CD4-positive, alpha-beta memory T cell (primary cell): ENCODE measurements around the gene MTUS2. TPM values are rescaled to one million over a fixed set of nuclear protein-coding genes. Genes with fewer than 3 reads are reported as not detected.
A peak's percentile ranks its signal among the peaks of the same experiment; 100 is the strongest.

Source experiments
- CTCF ChIA-PET: fragments of 350-600 bp; sonication (Branson Sonifier 250); formaldehyde crosslinking; loops from one replicate; lab custom pipeline; 2021; ENCODE audit warnings: inconsistent platforms; ENCODE audit not compliant: partially characterized antibody; lab: Charles Lee
- POLR2A ChIA-PET: fragments of 350-600 bp; sonication (Branson Sonifier 250); formaldehyde crosslinking; loops from one replicate; lab custom pipeline; 2021; ENCODE audit not compliant: partially characterized antibody; lab: Charles Lee
- DNase-seq, 5 donors: peaks; one replicate each; pipeline versions ENCODE4 v3.0.0 to v3.0.0-alpha.2; 2020 to 2022; ENCODE audit warnings: mixed read lengths in 1 of 5
- H3K27ac ChIP-seq: one replicate; pipeline ENCODE4 v1.7.0; 2013; ENCODE audit warnings: low read depth, low read length
- H3K27me3 ChIP-seq: 2 replicates; pipeline ENCODE4 v1.7.0; 2013; ENCODE audit warnings: mild to moderate bottlenecking, low read length, moderate library complexity; ENCODE audit not compliant: insufficient read depth
- H3K36me3 ChIP-seq: 2 replicates; pipeline ENCODE4 v1.7.0; 2013; ENCODE audit warnings: mild to moderate bottlenecking, low read length, moderate library complexity; ENCODE audit not compliant: insufficient read depth
- H3K4me1 ChIP-seq: 2 replicates; pipeline ENCODE4 v1.7.0; 2013; ENCODE audit warnings: mild to moderate bottlenecking, low read length, moderate library complexity; ENCODE audit not compliant: insufficient read depth
- H3K4me3 ChIP-seq, 2 donors: one replicate each; pipeline ENCODE4 v1.7.0; 2013; ENCODE audit warnings: low read length in 2 of 2, mild to moderate bottlenecking in 1 of 2
- H3K9me3 ChIP-seq, 2 donors: one replicate each; pipeline ENCODE4 v1.7.0; 2013; ENCODE audit warnings: low read length in 2 of 2, control low read depth in 1 of 2; ENCODE audit not compliant: control insufficient read depth in 1 of 2
- H3K27ac Mint-ChIP-seq, 7 donors: one replicate each; pipeline ENCODE4 v1.8.0; 2020 to 2021; ENCODE audit warnings: mixed read lengths in 7 of 7, mild to moderate bottlenecking in 6 of 7, inconsistent platforms in 3 of 7, moderate library complexity in 3 of 7
- H3K27me3 Mint-ChIP-seq, 2 donors: one replicate each; pipeline ENCODE4 v1.8.0; 2020 to 2021; ENCODE audit warnings: mixed read lengths in 2 of 2
- H3K36me3 Mint-ChIP-seq, 2 donors: one replicate each; pipeline ENCODE4 v1.8.0; 2020 to 2021; ENCODE audit warnings: mixed read lengths in 2 of 2, inconsistent platforms in 1 of 2, mild to moderate bottlenecking in 1 of 2
- H3K4me1 Mint-ChIP-seq, 4 donors: one replicate each; pipeline ENCODE4 v1.8.0; 2020 to 2021; ENCODE audit warnings: mixed read lengths in 4 of 4, mild to moderate bottlenecking in 1 of 4
- H3K4me3 Mint-ChIP-seq, 8 donors: one replicate each; pipeline ENCODE4 v1.8.0; 2020 to 2021; ENCODE audit warnings: mixed read lengths in 8 of 8, mild to moderate bottlenecking in 7 of 8, moderate library complexity in 6 of 8, inconsistent platforms in 3 of 8
- H3K9me3 Mint-ChIP-seq, 8 donors: one replicate each; pipeline ENCODE4 v1.8.0; 2020 to 2021; ENCODE audit warnings: mixed read lengths in 8 of 8, mild to moderate bottlenecking in 5 of 8, inconsistent platforms in 3 of 8, moderate library complexity in 1 of 8
- intact Hi-C: fragments of 100-400 bp; cut with micrococcal nuclease; formaldehyde crosslinking; loops from one replicate; pipeline ENCODE4 v1.15.1; 2023
- polyA plus RNA-seq, 2 donors: library from polyadenylated mRNA; unstranded; fragments of 300-500 nt; fragmentation: Illumina TruSeq; gene quantifications; one replicate each; pipeline ENCODE4 v1.2.3, GENCODE V29; 2021
- total RNA-seq, 2 experiments: library from RNA; stranded (reverse); gene quantifications; one replicate each; pipeline ENCODE4 v1.2.3, GENCODE V29; 2021

The MTUS2 gene
- total and polyA plus RNA-seq, 4 experiments from 2014 or later = 0.12 to 1.1 (median 0.60) TPM

DNA sequence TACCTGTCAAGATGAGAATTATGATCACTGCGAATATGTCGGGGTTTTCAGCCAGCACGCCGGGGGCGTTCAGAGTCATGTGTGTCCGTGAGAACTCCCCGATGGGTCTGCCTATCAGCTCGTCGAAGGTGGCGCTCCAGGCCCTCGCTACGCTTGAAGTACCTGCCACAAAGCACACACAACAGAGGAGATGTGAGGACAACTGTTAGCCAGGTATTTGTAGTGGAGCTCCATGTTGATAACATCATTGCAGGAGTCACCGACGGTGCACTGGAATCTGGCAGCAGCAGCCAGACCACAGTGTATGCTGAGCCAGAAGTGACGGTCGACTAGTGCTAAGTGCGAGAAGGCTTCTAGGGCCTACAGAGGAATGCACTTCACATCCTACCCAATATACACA lies 712.7 kb downstream of the MTUS2 start:
- H3K36me3 ChIP-seq = peaks cover 36% of the 10 kb centered on the region
- Mint-ChIP-seq H3K27ac (peak overlapping the region in 1 of 7 donors; percentile 35), H3K36me3 (peaks cover 35 to 62% of the 10 kb centered on the region in 2 donors), H3K4me3 (no peak overlapping the region), H3K4me1 (peaks cover under 1 to 4% (median 2%) of the 10 kb centered on the region in 4 donors), H3K9me3 (no peaks in the 10 kb centered on the region), H3K27me3 (no peaks in the 10 kb centered on the region)
- no peaks in the 10 kb centered on the region for H3K4me1 ChIP-seq
- no peaks in the 10 kb centered on the region for H3K9me3 ChIP-seq
- H3K27ac ChIP-seq = no peak overlapping the region
- intact Hi-C loops = no loop called here
- H3K27me3 ChIP-seq = no peaks in the 10 kb centered on the region
- no peak overlapping the region for H3K4me3 ChIP-seq
- no peak for DNase-seq
- ChIA-PET POLR2A (no interaction called here), CTCF (interaction anchor here (1.3 kb wide), 1 partner anchor 32 kb away, joined by 4 read pairs; no protein-coding TSS in a partner anchor)

DNA sequence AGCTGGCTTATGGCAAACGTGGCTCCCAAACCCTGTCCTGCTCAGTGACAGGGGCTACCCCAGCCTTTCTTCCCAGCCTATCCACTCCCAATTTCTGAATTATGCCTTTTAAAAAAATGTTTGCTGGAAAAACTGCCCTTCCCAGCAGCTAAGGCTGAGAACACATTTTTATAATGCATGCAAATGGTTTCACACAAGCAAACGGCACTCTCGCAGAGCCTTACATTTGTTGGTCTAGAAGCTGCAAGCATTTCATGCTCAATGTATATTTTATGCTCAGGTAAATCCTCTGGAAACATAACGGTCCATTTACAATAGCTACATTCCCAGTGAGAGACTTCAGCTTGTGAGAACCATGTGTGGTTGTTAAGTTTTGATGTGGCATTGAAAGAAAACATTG lies 713.9 kb downstream of the MTUS2 start:
- ChIA-PET CTCF (interaction anchor here (1.4 kb wide), 1 partner anchor 26 kb away, joined by 6 read pairs; no protein-coding TSS in a partner anchor), POLR2A (no interaction called here)
- H3K36me3 Mint-ChIP-seq = peaks cover 34 to 54% of the 10 kb centered on the region in 2 donors
- peak overlapping the region in 1 of 7 donors; percentile 22 for H3K27ac Mint-ChIP-seq
- no peaks in the 10 kb centered on the region for H3K27me3 Mint-ChIP-seq
- no peaks in the 10 kb centered on the region for H3K9me3 Mint-ChIP-seq
- H3K27me3 ChIP-seq = no peaks in the 10 kb centered on the region
- H3K4me3 Mint-ChIP-seq = no peak overlapping the region
- no peak for DNase-seq
- H3K4me1 ChIP-seq = peaks cover 7% of the 10 kb centered on the region
- H3K4me1 Mint-ChIP-seq = peaks cover 5 to 15% (median 9%) of the 10 kb centered on the region in 4 donors
- H3K27ac ChIP-seq = no peak overlapping the region
- no peak overlapping the region for H3K4me3 ChIP-seq
- peaks cover 35% of the 10 kb centered on the region for H3K36me3 ChIP-seq
- H3K9me3 ChIP-seq = no peaks in the 10 kb centered on the region
- intact Hi-C loops = no loop called here

DNA sequence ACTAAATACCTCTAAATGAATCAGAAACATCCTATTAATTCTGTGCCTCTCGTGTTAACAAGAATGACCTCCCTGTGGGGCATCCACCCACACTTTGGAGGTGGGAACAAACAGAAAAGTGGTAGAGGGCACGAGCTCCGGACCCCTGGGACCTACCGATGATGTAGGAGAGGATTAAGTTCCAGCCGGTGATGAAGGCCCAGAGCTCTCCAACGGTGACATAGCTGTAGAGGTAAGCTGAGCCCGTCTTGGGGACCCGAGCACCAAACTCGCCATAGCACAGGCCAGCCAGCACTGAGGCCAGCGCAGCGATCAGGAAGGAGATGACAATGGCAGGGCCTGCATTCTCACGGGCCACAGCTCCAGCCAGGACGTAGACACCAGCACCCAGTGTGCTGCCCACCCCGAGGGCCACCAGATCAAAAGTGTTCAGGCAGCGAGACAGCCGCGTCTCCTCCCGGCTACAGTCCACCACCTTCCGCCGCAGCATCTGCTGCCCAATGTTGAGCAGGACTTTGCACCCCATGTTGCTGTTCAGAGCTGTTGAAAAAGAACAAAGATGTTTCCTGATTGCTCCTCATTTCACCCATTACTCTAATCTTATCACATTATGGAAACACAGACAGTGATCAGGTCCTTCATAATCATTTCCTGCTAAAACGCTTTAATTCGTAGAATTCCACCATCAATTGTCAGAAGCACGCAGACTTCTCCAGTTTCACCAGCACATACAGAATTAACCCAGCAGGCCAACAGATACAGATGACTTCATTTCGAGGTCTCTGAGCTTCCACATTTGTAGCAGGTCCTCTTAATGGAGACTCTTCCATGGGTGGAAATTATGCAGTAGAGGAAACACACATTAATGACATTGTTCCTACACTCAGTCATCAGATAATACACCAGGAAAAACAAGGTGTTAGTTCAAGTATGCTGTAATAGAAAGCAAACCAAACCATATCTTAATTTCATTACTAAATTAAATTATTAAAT lies 715.8 kb downstream of the MTUS2 start:
- H3K27ac Mint-ChIP-seq = peak overlapping the region in 1 of 7 donors; percentile 5
- intact Hi-C loops = no loop called here

DNA sequence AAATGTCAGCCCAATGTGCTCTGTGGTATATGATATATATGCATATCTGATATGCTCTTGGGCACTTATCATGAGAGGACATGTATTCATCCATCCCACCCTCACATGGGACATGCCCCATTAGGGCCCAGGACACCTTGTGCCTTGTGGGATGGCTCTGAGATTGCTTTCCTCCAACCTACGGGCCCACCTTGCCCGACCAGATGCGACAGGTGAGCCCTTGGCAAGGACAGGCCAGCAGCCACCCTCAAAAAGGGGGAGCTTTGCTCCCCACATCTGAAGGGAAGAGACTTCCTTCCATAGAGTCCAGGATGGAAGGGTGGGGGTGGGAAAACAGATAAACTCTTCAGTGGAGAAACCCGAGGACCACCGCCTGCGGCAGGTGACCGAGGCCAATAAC lies 716.7 kb downstream of the MTUS2 start:
- no peak for DNase-seq
- H3K4me3 ChIP-seq = no peak overlapping the region
- H3K36me3 ChIP-seq = peaks cover 16% of the 10 kb centered on the region
- POLR2A ChIA-PET = no interaction called here
- H3K36me3 Mint-ChIP-seq = peaks cover 28 to 45% of the 10 kb centered on the region in 2 donors
- peaks cover 7% of the 10 kb centered on the region for H3K4me1 ChIP-seq
- H3K4me1 Mint-ChIP-seq = peaks cover 5 to 27% (median 18%) of the 10 kb centered on the region in 4 donors
- intact Hi-C loops = no loop called here
- no peaks in the 10 kb centered on the region for H3K9me3 Mint-ChIP-seq
- no peaks in the 10 kb centered on the region for H3K27me3 ChIP-seq
- no peaks in the 10 kb centered on the region for H3K9me3 ChIP-seq
- no peak overlapping the region for H3K27ac ChIP-seq
- no peaks in the 10 kb centered on the region for H3K27me3 Mint-ChIP-seq
- CTCF ChIA-PET = no interaction called here
- no peak overlapping the region for H3K27ac Mint-ChIP-seq
- H3K4me3 Mint-ChIP-seq = no peak overlapping the region

More for the DNA sequence above, 715.8 kb downstream of the MTUS2 start:
- Mint-ChIP-seq H3K4me1 (peaks cover 5 to 20% (median 13%) of the 10 kb centered on the region in 4 donors), H3K27me3 (no peaks in the 10 kb centered on the region), H3K36me3 (peaks cover 24 to 46% of the 10 kb centered on the region in 2 donors), H3K4me3 (no peak overlapping the region), H3K9me3 (no peaks in the 10 kb centered on the region)
- H3K9me3 ChIP-seq = no peaks in the 10 kb centered on the region
- no peak for DNase-seq
- no peak overlapping the region for H3K4me3 ChIP-seq
- H3K4me1 ChIP-seq = peaks cover 7% of the 10 kb centered on the region
- ChIA-PET CTCF (no interaction called here), POLR2A (no interaction called here)
- no peaks in the 10 kb centered on the region for H3K27me3 ChIP-seq
- H3K27ac ChIP-seq = no peak overlapping the region
- H3K36me3 ChIP-seq = peaks cover 22% of the 10 kb centered on the region

DNA sequence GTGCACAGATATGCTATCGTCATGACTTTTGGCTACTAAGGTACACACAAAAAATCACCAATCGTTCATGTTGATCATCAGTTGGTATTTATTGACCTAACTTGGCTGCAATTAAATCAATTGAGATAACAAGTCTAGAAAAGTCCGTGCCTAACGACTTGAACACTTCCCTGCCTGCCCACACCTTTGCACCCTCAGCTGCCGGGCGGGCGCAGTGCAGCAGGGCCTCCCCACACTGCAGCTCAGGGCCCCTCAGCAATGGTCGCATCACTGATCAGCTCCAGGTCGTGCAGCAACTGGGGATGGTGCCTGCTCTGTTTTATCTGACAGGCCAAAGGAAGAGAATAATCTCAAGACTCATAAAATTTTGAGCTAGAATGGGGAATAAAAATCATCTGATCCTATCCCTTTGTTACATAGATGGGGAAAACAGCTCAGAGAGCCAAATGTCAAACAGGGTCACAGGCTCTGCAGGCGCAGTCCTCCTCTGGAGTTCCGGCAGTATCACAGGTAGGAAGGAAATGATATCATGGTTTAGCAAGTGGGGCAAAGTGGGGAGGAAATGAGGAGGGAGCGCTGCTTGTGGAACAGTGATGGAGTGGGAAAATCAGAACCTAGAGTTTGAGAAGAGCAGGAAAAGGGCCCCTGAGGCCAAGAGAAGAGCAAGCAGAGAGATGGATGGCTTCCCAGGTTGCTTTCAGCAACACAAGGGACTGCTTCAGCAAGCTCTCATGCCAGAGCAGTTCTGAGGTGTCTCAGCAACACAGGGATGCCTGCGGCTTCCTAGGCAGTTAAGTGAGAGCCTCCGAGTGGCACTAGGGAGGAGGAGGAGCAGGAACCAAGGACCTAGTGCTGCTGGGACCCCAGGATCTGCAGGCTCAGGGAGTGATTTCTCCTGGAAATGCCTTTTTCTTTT lies 717.9 kb downstream of the MTUS2 start:
- no peaks in the 10 kb centered on the region for H3K9me3 Mint-ChIP-seq
- POLR2A ChIA-PET = no interaction called here
- CTCF ChIA-PET = interaction anchor here (1.2 kb wide), 1 partner anchor 30 kb away, joined by 6 read pairs; no protein-coding TSS in a partner anchor

DNA sequence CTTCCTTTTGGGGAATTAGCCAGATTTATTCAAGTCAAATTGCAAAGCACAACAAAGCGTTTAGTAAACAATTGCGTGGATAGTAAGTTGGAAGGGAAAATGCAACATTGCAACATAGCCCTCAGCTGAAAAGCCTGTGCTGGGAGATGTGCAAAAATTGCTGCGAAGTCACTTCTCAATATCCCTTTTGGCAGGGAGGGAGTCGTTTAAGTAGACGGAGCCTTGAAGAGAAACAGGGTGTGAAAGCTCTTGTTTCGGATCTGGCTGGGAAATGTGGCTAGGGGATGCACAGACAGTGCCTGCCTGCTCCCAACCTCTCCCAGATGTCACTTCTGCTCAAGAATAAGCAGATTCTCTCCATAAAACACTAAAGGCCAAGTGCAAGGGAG lies 718.5 kb downstream of the MTUS2 start:
- DNase-seq = no peak
- H3K9me3 Mint-ChIP-seq = no peaks in the 10 kb centered on the region
- no peak overlapping the region for H3K4me3 Mint-ChIP-seq
- Histone ChIP-seq H3K36me3 (peaks cover 6% of the 10 kb centered on the region), H3K27me3 (no peaks in the 10 kb centered on the region), H3K9me3 (no peaks in the 10 kb centered on the region), H3K4me3 (no peak overlapping the region), H3K4me1 (peaks cover 7% of the 10 kb centered on the region), H3K27ac (no peak overlapping the region)
- peak overlapping the region in 1 of 7 donors; percentile 75 for H3K27ac Mint-ChIP-seq
- ChIA-PET CTCF (interaction anchor here (1.2 kb wide), 1 partner anchor 30 kb away, joined by 6 read pairs; no protein-coding TSS in a partner anchor), POLR2A (no interaction called here)
- H3K27me3 Mint-ChIP-seq = no peaks in the 10 kb centered on the region
- peaks cover 5 to 27% (median 19%) of the 10 kb centered on the region in 4 donors for H3K4me1 Mint-ChIP-seq
- intact Hi-C loops = no loop called here
- H3K36me3 Mint-ChIP-seq = peaks cover 20 to 30% of the 10 kb centered on the region in 2 donors

More for the DNA sequence above, 717.9 kb downstream of the MTUS2 start:
- H3K4me1 ChIP-seq = peaks cover 7% of the 10 kb centered on the region
- no peak overlapping the region for H3K4me3 ChIP-seq
- no peak for DNase-seq
- no peaks in the 10 kb centered on the region for H3K27me3 Mint-ChIP-seq
- intact Hi-C loops = no loop called here
- no peak overlapping the region for H3K27ac ChIP-seq
- H3K9me3 ChIP-seq = no peaks in the 10 kb centered on the region
- peaks cover 23 to 34% of the 10 kb centered on the region in 2 donors for H3K36me3 Mint-ChIP-seq
- H3K4me3 Mint-ChIP-seq = peak overlapping the region in 1 of 8 donors; percentile 28
- H3K27ac Mint-ChIP-seq = peak overlapping the region in 5 of 7 donors; percentile 0 to 77 (median 74)
- H3K36me3 ChIP-seq = peaks cover 6% of the 10 kb centered on the region
- no peaks in the 10 kb centered on the region for H3K27me3 ChIP-seq
- H3K4me1 Mint-ChIP-seq = peaks cover 5 to 27% (median 18%) of the 10 kb centered on the region in 4 donors
